Measurements from ENCODE around the gene DNAJB5.

The DNAJB5 gene

GRCh38 chr9:35033101-35033500 is 43.6 kb downstream of the DNAJB5 start:
- DNase-seq (ENCODE audit: low read depth), result no peak
- H3K4me3 ChIP-seq (ENCODE audit: low read length), result no peak overlapping the region
- no peak for TF ChIP-seq CTCF (IDR thresholded peaks at IDR 0.05; ENCODE audit: insufficient read depth, low read depth, low read length, missing control alignments)

GRCh38 chr9:35035851-35036701 is 46.5 kb downstream of the DNAJB5 start:
- H3K4me3 ChIP-seq (ENCODE audit: low read length), result no peak overlapping the region
- TF ChIP-seq CTCF (IDR thresholded peaks at IDR 0.05; ENCODE audit: insufficient read depth, low read depth, low read length, missing control alignments), result no peak
- DNase-seq (ENCODE audit: low read depth), result peak; percentile 38

- DNase-seq (ENCODE audit: low read depth), result peak; percentile 81
- TF ChIP-seq CTCF (IDR thresholded peaks at IDR 0.05; ENCODE audit: insufficient read depth, low read depth, low read length, missing control alignments), result no peak
- H3K4me3 ChIP-seq (ENCODE audit: low read length), result no peak overlapping the region
These were observed 52.6 kb downstream of the DNAJB5 start for GRCh38 chr9:35042081-35042604.

GRCh38 chr9:35042891-35043545 is 53.5 kb downstream of the DNAJB5 start:
- H3K4me3 ChIP-seq (ENCODE audit: low read length), result no peak overlapping the region
- no peak for DNase-seq (ENCODE audit: low read depth)
- no peak for TF ChIP-seq CTCF (IDR thresholded peaks at IDR 0.05; ENCODE audit: insufficient read depth, low read depth, low read length, missing control alignments)

GRCh38 chr9:35044071-35044470 is 54.5 kb downstream of the DNAJB5 start:
- TF ChIP-seq CTCF (IDR thresholded peaks at IDR 0.05; ENCODE audit: insufficient read depth, low read depth, low read length, missing control alignments), result no peak
- DNase-seq (ENCODE audit: low read depth), result no peak
- no peak overlapping the region for H3K4me3 ChIP-seq (ENCODE audit: low read length)
